ENCODE data around the gene OPHN1.
"Not testable (repeated sequence)": the region's sequence is repeated elsewhere in the genome, so short reads cannot be mapped to it uniquely, and the experiment has no call there.

Gene OPHN1

GRCh38 chrX:68139791-68140190, 293.5 kb downstream of the OPHN1 start:
- no peak for DNase-seq

- no peak for DNase-seq
Measured at GRCh38 chrX:68133181-68133580, 300.1 kb downstream of the OPHN1 start.

GRCh38 chrX:68132749-68133148, 300.5 kb downstream of the OPHN1 start:
- no peak for DNase-seq

GRCh38 chrX:68121835-68122234, 311.5 kb downstream of the OPHN1 start:
- DNase-seq = no peak

GRCh38 chrX:68121371-68121770, 311.9 kb downstream of the OPHN1 start:
- no peak for DNase-seq

GRCh38 chrX:68115371-68115770, 317.9 kb downstream of the OPHN1 start:
- no peak for DNase-seq

- no peak for DNase-seq
Measured at GRCh38 chrX:68114573-68115129, 318.6 kb downstream of the OPHN1 start.

GRCh38 chrX:68113837-68114572, 319.3 kb downstream of the OPHN1 start:
- DNase-seq = no peak

GRCh38 chrX:68112321-68112720, 321.0 kb downstream of the OPHN1 start:
- no peak for DNase-seq

- DNase-seq = no peak
Measured at GRCh38 chrX:68109162-68109561, 324.1 kb downstream of the OPHN1 start.

- no peak for DNase-seq
Measured at GRCh38 chrX:68098431-68098830, 334.9 kb downstream of the OPHN1 start.

GRCh38 chrX:68090266-68090665, 343.0 kb downstream of the OPHN1 start:
- DNase-seq = no peak

GRCh38 chrX:68087526-68087925, 345.8 kb downstream of the OPHN1 start:
- no peak for DNase-seq

GRCh38 chrX:68086709-68087108, 346.6 kb downstream of the OPHN1 start:
- DNase-seq = no peak

- no peak for DNase-seq
Measured at GRCh38 chrX:68084765-68085164, 348.5 kb downstream of the OPHN1 start.

- DNase-seq = no peak
Measured at GRCh38 chrX:68083510-68083909, 349.8 kb downstream of the OPHN1 start.

GRCh38 chrX:68079961-68080360, 353.3 kb downstream of the OPHN1 start:
- DNase-seq = no peak

- not testable (repeated sequence) for DNase-seq
Measured at GRCh38 chrX:68078801-68079200, 354.5 kb downstream of the OPHN1 start.

- no peak for DNase-seq
Measured at GRCh38 chrX:68077378-68077777, 355.9 kb downstream of the OPHN1 start.

GRCh38 chrX:68072041-68072440, 361.3 kb downstream of the OPHN1 start:
- DNase-seq = no peak

GRCh38 chrX:68070119-68070518, 363.2 kb downstream of the OPHN1 start:
- not testable (repeated sequence) for DNase-seq

- DNase-seq = no peak
Measured at GRCh38 chrX:68061206-68061535, 372.1 kb downstream of the OPHN1 start.

GRCh38 chrX:68060506-68061205, 372.6 kb downstream of the OPHN1 start:
- DNase-seq = no peak

- DNase-seq = no peak
Measured at GRCh38 chrX:68059469-68059868, 373.8 kb downstream of the OPHN1 start.

All from midbrain (tissue), 1 donor.